Hematopoietic multipotent progenitor cell (in vitro differentiated cells): ENCODE measurements around the gene S1PR3. TPM values are rescaled to one million over a fixed set of nuclear protein-coding genes. Genes with fewer than 3 reads are reported as not detected.

Source experiments
- DNase-seq, 3 donors: peaks; one replicate each; pipeline ENCODE4 v3.0.0-alpha.2; 2011 to 2015; ENCODE audit warnings: low read depth in 2 of 3, low spot score in 2 of 3
- total RNA-seq: library from RNA; depleted of rRNA; stranded (reverse); fragments of >200 nt; gene quantifications from one replicate; pipeline ENCODE4 v1.2.3, GENCODE V29; 2012

The S1PR3 gene
- total RNA-seq, 1 donor, result 0.27 TPM

GRCh38 chr9:89008055-89008743 lies 16.9 kb downstream of the S1PR3 start:
- DNase-seq, result no peak

GRCh38 chr9:89008744-89009545 lies 17.7 kb downstream of the S1PR3 start:
- DNase-seq, result peak in 1 of 3 donors; percentile 36

- no peak for DNase-seq
These were observed 18.2 kb downstream of the S1PR3 start for GRCh38 chr9:89009546-89009840.

- DNase-seq, result no peak
These were observed 18.8 kb downstream of the S1PR3 start for GRCh38 chr9:89010056-89010455.

GRCh38 chr9:89010526-89011111 lies 19.4 kb downstream of the S1PR3 start:
- no peak for DNase-seq

- DNase-seq, result no peak
These were observed 20.4 kb downstream of the S1PR3 start for GRCh38 chr9:89011683-89012082.

- no peak for DNase-seq
These were observed 21.2 kb downstream of the S1PR3 start for GRCh38 chr9:89012294-89013042.

GRCh38 chr9:89013660-89014059 lies 22.4 kb downstream of the S1PR3 start:
- no peak for DNase-seq

GRCh38 chr9:89014153-89014552 lies 22.9 kb downstream of the S1PR3 start:
- DNase-seq, result no peak

- no peak for DNase-seq
These were observed 24.1 kb downstream of the S1PR3 start for GRCh38 chr9:89015336-89015735.

GRCh38 chr9:89020754-89021153 lies 29.5 kb downstream of the S1PR3 start:
- no peak for DNase-seq

GRCh38 chr9:89021154-89021803 lies 30.0 kb downstream of the S1PR3 start:
- DNase-seq, result no peak

GRCh38 chr9:89022001-89022759 lies 30.9 kb downstream of the S1PR3 start:
- DNase-seq, result no peak

GRCh38 chr9:89022902-89023301 lies 31.6 kb downstream of the S1PR3 start:
- DNase-seq, result no peak

GRCh38 chr9:89023740-89024139 lies 32.5 kb downstream of the S1PR3 start:
- no peak for DNase-seq

GRCh38 chr9:89024727-89025126 lies 33.5 kb downstream of the S1PR3 start:
- no peak for DNase-seq

GRCh38 chr9:89025553-89025952 lies 34.3 kb downstream of the S1PR3 start:
- DNase-seq, result no peak

- no peak for DNase-seq
These were observed 35.6 kb downstream of the S1PR3 start for GRCh38 chr9:89026876-89027275.

- no peak for DNase-seq
These were observed 38.5 kb downstream of the S1PR3 start for GRCh38 chr9:89029788-89030187.

GRCh38 chr9:89032173-89032572 lies 40.9 kb downstream of the S1PR3 start:
- no peak for DNase-seq
